Ramos (cell line): Measurements from ENCODE around the gene ADCY2.

Source experiments
- in situ Hi-C: fragments of 300-500 bp; cut with MboI; formaldehyde crosslinking; loops from one replicate; pipeline ENCODE4 v1.14.3; 2022; ENCODE audit warnings: low sequenced_read_pairs; ENCODE audit not compliant: unreplicated experiment

The ADCY2 gene

DNA sequence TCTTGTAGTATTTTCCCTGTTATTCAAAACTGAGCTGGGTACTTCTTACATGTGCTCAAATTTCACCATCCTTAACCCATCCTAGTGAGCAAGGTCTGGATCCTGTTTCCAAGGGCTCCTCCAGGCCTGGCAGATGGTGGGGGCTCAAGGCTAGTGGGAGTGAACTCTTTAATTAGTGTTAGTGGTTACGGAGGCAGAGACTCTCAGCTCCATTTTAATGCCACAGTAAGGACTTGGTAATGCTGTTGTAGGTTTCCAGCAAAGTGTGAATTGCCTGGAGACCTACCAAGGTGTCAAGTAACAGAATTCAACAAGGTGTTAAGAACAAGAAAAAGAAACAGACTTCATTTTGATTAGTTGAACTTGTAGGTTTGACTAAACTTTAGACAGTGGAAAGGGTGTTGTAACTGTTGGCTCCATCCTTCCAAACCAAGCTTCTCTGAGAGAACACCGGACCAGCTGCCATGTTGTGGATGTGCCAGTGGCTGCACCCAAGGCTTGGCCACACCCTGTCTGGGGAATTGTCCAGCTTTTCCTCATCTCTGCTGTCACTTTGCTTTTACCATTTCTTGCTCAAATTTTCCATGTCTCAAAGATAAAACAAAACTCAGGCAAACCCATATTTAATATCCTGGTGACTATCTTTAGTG is 98.7 kb downstream of the ADCY2 start:
- in situ Hi-C loops = no loop called here

DNA sequence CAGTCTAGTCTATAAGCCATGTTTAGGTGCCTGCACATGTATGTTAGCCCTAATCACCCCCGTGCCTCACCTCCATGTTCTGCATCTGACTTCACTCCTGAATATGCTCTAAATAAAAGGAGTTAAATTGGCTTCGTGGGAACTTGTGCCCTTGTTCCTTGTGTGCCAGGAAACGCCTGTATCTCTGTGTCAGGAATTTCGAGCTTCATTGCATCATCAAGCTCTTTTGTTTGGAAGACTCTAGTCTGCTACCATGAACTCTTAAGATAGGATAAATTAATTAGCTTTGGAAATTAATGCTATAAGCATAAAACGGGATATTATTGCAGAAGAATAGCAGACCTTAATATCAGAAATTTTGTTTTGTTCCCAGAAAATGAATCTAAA is 99.2 kb downstream of the ADCY2 start:
- in situ Hi-C loops = no loop called here

DNA sequence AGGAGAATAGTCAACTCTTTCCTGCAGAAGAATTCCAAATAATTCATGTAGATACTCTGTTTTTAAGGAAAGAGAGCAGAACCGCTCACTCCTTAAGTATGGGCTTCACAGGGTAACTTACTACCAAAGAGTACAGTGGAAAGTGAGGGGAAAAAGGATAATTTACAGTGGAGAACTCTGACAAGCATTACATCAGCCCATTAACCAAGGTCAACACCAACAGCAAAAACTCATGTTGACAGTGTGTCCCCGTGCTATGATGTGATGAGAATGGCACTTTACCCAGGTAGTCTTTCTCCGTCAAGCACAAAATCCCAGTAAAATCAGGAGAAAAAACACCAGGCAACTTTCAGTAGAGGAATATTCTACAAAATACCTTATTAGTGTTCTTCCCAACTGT is 104.3 kb downstream of the ADCY2 start:
- in situ Hi-C loops = no loop called here

DNA sequence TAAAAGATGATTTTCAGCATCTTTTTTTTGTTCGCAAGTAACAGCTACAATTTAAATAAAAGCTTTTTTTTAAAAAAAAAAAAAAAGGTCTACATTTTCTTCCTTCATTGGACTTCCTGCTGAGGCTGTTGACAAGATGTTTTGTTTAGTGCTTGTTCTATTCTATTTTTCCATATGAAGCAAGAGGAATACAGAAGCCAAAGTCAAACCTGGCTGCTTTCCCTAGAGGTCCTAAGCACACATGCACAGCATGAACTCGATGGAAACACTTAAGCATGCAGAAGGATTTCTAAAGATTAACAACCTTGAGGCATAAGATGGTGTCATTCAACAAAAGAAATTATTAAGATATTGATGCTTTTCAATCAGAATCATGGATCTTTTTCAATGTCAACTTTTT is 105.1 kb downstream of the ADCY2 start:
- in situ Hi-C loops = no loop called here

DNA sequence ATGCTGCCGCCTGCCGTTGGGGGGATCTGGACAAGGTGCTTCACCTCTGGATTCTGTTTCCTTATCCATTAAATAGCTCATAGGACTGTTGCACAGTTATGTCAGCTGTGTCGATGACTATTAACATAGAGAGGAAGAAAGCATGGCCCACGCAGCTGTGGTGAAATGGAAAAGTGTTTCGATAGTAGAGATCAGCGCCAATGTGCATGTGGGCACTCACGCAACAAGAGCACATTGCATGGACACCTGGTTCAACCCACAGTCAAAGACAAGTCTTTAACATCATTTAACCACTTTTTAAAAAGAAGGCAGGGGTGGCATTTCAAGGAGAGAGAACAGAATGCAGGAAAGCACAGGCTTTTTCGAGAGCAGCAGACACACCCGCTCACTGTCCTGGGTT is 107.6 kb downstream of the ADCY2 start:
- in situ Hi-C loops = no loop called here

DNA sequence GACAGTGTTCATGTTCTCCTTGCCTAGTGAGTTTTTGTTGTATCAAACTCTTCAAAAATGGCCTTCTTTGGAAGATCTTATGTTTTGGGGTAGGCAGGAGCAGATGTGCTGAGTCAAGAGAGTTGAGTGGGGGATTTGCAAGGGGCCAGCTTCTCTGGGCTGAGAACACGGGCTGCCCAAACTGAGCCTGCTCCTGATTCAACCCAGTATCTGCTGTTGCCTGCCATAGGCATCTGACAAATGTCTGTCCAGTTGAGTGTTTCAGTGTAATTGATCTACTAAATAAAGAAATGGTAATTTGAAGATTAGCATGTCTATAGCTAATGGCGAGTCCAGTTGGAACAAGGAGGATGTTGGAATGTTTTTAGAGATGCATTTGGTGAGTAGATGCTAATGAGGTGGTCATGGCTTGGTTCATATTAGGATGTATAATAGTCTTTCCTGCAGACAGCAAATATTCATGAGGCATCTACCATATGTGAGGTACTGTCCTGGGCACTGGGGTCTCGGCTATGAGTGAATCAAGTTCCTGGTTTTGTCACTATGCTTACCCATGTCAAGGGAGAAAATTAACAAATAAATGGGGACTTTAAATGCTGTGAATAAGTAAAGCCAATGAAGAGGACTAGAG is 119.5 kb downstream of the ADCY2 start:
- in situ Hi-C loops = no loop called here

DNA sequence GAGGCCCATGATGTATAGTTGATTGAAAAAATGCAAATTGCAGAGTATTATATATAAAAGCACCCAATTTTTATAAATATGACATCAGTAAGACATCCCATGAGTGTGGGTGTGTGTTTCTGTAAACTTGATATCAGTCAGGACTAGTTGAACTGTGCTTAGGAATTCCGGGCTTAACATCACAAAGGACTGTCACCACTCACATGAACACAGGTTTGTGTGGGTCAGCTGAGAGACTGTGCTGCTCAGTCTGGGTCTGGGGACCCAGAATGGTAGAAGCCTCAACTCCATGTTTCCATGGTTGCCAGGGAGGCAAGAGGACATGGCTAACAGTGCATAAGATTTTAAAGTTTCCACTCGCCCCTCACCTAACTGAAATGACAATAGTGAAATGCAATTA is 120.3 kb downstream of the ADCY2 start:
- in situ Hi-C loops = no loop called here

DNA sequence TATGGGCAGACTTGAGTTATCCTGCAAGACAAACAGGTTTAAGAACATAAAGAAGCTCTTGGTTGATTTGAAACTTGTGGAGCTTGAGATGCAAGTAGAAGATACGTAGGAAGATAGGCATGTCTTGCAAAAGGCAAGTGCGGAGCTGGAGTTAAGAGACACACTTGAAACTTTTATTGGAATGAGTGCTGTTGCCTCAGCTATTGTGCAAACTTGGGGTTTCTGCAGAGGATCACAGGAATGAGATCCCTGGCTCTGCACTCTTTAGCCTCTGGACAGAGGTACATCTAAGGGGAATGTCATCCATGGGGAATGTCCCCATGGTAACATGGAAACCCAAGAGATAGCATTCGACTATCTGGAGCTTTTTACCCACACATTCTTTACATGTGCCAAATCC is 121.1 kb downstream of the ADCY2 start:
- in situ Hi-C loops = no loop called here

DNA sequence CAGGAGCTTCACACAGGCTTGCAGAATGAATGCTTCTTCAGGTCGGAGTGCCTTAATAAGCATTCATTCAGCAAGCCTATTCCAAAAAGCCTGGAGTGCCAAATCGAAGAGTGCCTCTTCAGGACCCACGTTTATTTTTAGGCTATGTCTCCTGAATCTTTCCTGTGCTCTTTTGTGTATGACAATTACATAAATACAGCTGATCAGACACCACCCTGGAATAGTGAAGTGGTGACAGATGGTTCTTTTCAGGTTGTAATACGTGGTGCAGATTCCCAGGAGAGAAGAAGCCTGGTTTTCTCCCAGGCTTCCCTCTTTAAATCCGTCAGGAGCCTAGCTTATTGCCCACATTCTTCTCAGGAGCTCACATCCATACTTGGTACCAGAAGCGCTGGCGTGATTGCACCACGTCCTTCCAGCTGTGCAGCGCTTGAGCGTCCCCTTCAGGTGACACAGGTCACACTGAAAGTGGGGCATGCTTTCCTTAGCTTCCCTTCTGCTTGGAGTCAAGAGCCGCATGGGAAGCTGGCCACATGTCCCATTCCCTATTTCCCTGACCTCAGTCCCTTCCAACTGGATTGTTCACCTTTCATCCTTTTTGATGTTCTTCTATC is 123.1 kb downstream of the ADCY2 start:
- in situ Hi-C loops = no loop called here

DNA sequence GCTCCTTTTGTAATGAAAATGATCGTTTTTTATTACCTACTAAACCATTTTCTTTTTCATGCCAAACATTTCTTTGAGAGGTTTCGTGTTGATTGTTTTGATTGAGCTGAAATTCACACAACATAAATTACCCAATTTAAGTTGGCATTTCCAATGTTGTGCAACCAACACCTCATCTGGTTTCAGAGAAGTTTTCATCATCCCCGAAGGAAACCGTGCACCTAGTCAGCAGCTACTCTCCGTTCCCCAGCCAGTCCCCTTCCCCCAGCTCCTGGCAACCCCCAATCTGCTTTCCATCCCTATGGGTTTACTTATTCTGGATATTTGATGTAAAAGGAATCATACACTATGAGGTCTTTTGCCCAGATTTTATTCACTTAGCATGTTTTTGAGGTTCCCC is 123.6 kb downstream of the ADCY2 start:
- in situ Hi-C loops = no loop called here

DNA sequence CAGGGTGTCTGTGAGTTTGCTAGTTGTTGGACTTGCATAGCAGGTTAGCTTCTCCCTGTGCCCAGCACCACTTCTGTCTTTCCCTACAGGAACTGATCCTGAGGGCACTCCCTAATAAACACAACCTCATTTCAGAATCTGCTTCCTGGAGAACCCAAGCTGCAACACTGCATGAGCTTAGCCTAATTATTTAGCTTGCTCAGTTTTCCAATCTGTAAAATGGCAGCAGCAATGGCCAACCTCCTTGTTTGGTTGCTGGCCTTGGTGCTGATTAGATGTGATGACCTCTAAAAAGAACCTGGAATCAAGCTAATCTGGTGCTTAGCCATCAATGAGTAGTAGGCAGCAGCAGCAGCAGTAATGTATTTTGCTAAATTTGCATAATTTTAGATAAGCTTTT is 133.9 kb downstream of the ADCY2 start:
- in situ Hi-C loops = no loop called here

DNA sequence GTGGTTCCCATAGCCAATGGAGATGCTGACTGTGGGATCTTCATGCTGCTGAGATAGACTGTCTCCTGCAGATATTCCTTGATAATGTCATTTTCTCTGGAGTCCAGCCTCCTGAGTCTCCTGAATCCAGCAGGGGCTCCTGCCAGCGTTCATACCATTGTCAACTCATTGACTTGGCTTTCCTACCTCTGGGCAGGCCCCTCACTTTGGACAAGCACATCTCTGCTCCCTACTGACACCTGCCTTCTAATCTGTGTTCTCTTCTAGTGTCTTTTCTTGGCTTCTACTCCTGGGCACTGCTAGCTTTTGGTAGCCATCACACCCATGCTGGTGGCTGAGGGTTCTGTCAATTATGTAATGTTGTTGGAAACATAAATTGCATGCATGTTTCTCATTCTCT is 138.0 kb downstream of the ADCY2 start:
- in situ Hi-C loops = no loop called here

DNA sequence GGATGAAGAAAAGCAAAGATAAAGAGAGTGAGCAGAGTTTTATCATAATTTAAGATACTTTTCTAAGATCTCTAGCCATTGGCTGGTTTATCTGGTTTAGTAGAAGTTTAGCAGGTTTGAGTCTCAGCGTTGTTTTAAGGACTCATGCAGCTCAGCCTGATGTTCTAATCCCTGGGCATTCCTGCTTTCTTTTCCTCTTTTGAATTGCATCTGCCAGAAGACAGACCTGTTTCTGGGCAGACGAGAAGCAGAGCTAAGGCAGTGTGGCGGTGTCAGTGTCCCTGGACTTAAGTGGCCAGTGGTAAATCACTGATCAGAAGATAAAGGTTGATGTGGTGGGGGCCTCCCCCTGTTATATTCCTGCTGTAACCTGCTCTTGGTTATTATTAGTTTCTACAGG is 138.6 kb downstream of the ADCY2 start:
- in situ Hi-C loops = no loop called here

DNA sequence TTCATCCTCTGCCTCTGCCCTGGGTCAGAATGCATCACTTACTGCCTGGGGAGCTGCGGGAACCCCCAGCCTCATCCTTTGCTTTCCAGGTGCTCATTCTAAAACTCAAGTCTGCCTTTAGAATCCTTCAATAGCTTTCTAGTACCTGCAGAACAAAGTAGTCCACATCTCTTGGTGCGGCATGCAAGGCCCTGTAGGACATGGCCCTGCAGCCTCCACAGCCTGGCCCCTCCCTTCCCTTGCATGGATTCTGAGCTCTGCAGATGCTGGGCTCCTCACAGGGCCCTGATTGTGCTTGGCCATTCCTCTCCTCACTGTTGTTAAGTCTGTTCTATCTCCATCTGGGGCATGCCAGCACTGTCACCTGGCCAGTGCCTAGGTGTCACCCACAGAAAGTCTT is 141.6 kb downstream of the ADCY2 start:
- in situ Hi-C loops = no loop called here

DNA sequence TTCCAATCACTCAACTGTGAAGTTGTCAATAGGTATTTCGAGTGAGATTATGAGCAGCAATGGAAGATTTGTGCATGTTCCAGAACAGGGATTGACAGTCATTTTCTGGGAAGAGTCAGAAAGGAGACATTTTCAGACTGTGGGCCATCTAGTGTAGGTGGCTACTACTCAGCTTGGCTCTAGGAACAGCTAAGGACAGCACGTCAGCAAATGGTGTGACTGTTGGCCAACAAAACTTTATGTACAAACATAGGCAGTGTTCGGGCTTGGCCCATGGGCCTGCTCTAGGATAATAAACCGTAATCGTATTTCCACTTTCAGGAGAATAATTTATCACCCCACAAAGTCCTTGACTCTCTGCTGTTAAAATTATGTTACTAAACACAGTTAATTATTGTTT is 143.6 kb downstream of the ADCY2 start:
- in situ Hi-C loops = no loop called here

DNA sequence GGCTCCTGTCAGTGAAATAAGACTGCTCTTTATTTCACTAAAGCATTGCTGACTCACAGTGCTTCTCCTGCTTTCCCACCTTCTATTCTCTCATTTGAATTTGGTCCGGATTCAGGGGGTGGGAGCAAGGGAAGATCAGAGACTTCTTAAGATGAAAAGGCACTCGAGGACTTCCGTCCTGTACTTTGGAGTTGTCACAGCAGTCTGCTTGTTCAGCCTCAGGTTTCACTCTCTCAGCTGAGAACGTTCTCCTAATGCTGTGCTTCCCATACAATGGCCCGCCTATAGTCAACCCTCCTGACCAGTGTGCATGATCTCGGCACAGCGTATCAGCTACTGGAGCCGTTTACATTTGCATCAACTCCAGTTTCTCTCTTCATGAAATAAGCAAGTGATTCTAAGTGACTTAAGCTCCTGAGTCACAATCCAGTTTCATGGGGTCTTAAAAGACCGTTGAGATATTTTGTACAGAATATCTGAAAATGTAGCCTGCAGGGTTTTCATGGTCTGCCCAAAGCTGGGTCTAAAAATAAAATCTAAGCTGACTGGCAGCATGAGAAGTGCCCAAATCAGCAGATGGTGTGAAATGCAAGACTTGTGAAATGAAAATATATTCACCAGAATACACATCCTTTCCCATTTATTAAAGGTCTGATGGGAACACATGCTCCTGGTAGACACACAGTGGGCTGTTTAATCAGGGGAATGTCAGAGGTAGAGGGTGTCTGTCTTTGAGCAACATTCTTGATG is 145.0 kb downstream of the ADCY2 start:
- in situ Hi-C loops = no loop called here

DNA sequence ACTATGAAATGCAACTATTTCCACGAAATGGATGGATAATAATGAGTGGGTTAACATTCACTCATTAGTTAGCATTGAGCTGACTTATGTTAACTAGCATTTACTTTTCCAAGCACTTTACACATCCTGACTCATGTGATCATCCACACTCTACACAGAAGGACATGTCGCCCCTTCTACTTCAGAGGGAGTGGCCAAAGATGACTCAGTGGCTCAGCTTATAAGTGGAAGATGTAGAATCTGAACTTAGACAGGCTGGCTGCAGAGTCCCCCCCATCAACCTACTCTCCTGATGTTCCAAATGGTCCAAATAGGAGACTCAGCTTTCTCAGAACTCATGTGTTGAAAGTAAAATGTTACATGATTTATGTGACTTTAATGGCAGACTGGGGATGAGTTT is 146.0 kb downstream of the ADCY2 start:
- in situ Hi-C loops = no loop called here

DNA sequence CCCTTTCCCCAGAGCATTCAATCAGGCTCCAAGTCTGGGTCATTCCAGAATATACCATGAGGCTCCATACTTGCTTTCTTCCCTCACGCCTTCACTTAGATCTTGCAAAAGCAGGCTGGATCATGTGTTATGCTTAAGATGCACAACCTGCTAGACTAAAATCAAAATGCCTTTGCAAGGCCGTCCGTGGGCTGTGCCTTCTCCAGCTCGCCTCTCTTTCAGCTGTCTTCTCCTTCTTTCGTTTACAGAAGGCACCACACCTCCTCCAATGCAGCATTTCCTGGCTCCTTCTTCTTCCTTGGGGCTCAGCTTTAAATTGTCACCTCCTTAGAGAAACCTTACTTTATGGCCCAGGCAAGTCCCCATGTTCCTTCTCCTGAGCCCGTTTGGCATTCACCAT is 150.6 kb downstream of the ADCY2 start:
- in situ Hi-C loops = no loop called here

DNA sequence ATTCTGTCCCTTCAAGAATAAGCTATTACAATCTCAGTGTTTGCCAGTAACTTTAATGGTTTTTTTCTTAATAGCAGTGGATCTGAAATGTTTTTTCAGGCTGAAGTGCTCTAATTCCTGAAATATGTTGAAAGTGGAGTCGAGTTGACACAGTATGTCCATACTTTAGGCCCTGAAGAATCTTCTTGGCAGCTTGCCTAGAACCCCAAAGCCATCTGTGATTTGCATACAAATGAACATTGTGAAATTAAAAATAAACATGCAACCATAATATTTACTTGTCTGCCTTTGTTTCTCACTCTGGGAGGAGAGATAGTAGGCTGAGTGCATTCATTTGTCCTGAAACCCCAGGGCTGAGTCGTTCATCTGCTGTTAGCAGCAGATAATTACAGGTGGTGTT is 152.7 kb downstream of the ADCY2 start:
- in situ Hi-C loops = no loop called here

DNA sequence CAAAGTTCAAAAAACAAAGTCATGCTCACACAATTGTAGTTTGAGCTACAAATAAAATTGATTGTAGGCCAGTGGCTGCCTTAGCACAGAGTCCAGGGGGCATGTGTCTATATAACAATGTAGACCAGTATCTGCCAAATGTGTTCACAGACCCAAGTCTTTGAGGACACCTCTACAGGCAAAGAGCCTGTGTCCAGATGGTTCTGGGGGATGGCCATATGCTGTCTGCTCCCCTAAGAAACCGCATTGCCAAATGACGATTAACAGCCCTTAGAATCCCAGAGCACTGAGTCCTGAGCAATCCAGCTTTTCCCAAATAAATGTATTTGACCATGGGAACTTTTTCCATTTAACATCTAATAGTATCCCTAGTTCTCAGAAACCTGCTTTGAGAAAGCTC is 169.6 kb downstream of the ADCY2 start:
- in situ Hi-C loops = no loop called here

DNA sequence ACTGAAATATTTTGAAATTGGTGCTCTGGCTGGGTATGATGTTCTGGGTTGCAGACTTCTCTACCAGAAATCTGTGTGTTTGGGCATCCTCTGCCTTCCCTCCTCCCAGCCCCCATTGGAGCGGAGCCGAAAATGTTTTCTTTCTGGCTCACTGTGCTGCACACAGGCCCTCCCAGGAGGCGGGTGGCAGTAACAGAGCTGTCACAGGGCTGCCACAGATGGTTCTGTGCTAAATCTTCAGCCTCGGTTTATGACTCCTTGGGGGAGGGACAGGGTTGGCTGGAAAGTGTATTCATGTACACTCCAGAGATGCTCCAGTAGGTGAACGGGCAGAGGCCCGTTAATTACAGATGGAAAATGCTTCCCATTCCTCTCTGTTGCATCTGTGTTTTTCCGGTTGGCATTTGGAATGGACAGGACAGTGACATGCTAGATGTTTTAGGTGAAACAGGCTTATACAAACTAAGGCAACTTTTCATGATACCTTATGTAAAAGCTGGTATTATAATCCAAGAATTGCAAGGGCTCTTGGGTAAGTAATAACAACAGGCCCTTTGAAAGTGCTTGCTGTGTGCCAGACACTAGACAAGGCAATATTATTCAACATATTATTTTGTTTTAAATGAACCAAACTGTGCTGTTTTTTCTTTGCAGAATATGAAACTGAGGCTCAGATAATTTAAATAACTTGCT is 180.2 kb downstream of the ADCY2 start:
- in situ Hi-C loops = no loop called here
